Stimulated activated CD4-positive, alpha-beta T cell treated with anti-CD3 and anti-CD28 coated beads, Interleukin-1b, Interleukin-23, amount 100 ng/mL, for 24 hours (primary cell): ENCODE measurements around the gene RTF1.

Experiments used
- DNase-seq, 4 experiments: peaks; one replicate each; pipeline ENCODE4 v3.0.0-alpha.2; 2020; ENCODE audit warnings: low read depth in 4 of 4, low spot score in 1 of 4

The RTF1 gene

GRCh38 chr15:41502795-41503668, 86.1 kb downstream of the RTF1 start:
- no peak for DNase-seq

GRCh38 chr15:41503669-41504010, 86.7 kb downstream of the RTF1 start:
- no peak for DNase-seq

GRCh38 chr15:41504751-41505492, 88.0 kb downstream of the RTF1 start:
- DNase-seq, result no peak

- no peak for DNase-seq
These were observed 88.9 kb downstream of the RTF1 start for GRCh38 chr15:41505776-41506175.

GRCh38 chr15:41506796-41507341, 90.0 kb downstream of the RTF1 start:
- DNase-seq, result no peak

DNA sequence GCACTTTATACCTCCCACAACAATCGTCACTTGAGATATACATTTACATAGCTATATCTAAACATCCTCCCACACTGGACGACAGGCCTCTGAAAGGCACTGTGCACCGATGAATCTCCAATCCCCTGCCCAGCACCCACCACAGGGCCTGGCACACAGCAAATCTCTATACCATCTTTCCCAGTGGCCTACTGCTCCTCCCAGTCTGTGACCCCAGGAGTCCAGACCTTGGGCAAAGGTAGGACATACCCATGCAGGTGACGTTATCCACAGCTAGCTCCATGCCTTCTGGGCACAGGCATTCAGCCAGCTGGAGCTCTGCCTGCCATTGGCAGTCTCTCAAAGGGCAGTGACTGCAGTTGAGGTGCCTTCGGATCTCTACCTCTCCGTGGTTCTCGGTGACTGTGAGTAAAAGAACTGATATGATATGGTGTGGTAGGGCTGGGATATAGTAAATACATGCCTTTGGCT, 91.0 kb downstream of the RTF1 start:
- no peak for DNase-seq

- DNase-seq, result no peak
These were observed 93.8 kb downstream of the RTF1 start for GRCh38 chr15:41510728-41511127.

DNA sequence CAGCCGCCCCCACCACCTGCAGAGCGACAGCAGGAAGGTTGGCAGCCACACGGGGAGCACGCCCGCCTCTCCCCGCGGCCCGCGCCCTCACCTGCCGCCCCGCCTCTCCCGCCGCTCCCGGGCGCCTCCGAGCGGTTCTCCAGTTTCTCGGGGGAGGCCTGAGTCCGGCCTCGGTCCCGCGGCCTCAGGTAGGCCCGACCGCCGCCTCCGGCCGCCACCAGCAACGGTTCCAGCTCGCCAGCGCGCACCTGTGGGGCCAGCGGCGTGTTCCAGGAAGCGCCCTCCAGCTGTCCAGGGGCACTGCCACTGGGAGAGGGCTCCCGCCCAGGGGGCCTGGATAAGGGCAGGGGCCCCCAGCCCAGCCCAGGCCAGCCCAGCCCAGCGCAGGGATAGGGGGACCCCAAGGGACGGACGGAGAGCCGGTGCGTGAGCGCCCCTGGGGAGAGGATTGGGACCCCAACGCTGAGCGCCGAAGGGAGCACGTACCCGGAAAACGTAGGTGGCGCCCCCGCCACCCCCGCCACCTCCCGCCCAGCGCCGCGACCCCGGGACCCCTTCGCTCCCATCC, 94.5 kb downstream of the RTF1 start:
- DNase-seq, result no peak

DNA sequence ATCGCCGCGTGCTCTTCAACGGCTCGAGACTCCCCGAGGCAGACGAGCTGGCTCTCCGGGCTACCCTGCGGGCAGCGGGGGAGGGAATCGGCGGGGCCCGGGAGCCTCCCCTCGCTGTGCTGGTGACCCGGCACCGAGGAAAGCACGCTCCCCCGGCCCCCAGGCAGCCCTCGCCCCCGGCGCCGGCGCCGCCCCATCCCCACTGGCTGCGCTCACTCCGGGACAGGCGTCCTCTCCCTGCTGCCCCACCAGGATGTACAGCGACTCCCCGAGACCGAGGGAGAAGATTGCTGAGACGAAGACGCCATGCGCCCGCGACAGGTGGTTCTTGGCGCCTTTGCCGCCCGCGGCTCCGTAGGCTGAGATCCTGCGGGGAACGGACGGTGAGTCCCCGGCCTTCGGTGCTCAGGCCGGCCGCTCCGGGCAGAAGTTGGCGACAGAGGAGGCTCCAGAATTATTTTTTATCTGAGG, 95.0 kb downstream of the RTF1 start:
- DNase-seq, result no peak

- DNase-seq, result no peak
These were observed 95.6 kb downstream of the RTF1 start for GRCh38 chr15:41512512-41512939.

GRCh38 chr15:41512940-41513505, 96.1 kb downstream of the RTF1 start:
- no peak for DNase-seq

- no peak for DNase-seq
These were observed 96.8 kb downstream of the RTF1 start, which contains the start of gene LTK for GRCh38 chr15:41513506-41514227. LTK (minus strand) TSS chr15:41513827; CDS start chr15:41513709, 118 bp downstream.

DNA sequence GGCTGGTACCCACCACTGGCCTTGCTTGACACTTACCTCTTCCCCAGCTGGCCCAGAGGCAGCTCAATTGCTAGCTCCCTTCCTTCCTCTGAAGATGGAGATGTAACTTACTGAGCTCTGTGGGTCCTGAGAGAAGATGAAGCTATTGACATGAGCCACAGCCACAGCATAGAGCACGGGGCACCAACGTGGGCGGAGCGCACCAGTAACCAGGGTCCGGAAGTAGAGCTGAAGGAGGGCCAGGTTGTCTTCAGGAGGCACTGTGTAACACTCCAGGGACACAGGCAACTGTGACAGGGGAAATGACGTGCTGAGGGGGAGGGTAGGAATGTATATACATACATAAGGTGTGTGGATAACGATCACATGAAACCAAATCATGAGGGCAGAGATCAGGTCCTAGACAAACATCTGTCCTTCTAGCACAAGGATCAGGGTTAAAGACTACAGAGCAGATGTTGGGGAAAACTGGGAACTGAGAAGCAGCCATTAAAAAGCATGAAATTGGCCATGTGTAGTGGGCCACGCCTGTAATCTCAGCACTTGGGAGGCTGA, 101.1 kb downstream of the RTF1 start:
- no peak for DNase-seq

DNA sequence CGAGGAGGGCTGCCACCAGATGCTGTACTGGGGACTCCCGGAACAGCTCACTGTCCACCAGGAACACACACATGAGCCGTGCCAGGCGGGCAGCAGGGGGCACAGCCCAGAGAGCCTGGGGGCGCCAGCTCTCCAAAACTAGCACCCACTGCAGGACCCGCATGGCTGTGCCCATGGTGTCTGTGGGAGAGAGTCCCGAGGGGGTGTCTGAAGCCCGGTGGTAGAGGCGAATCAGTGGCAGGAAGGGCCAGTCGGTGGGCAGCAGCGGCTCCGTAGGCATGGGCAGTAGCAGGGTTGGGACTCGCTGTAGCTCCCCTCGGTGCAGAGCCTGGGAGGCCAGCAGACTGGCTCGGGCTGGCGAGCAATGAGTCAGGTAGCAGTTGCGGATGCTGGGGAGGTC, 103.7 kb downstream of the RTF1 start:
- DNase-seq, result no peak

DNA sequence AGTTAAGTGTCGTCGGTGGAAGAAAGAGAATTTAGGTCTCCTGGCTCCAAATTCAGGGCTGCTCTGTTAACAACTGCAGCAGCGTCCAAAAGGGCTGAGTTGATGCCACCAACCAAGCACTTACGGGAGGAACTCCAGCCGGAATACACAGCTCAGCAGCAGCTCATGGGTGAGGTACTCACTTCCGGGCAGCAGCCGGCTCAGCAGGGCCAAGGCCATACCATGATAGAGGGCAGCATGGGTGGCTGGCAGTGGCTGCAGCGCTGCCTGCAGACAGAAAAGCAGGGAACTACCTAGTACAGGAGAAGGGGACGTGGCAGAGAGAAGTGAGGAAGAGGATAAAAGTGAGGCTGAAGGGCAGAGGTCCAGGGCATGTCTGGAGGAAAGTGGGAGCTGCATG, 104.7 kb downstream of the RTF1 start:
- no peak for DNase-seq

DNA sequence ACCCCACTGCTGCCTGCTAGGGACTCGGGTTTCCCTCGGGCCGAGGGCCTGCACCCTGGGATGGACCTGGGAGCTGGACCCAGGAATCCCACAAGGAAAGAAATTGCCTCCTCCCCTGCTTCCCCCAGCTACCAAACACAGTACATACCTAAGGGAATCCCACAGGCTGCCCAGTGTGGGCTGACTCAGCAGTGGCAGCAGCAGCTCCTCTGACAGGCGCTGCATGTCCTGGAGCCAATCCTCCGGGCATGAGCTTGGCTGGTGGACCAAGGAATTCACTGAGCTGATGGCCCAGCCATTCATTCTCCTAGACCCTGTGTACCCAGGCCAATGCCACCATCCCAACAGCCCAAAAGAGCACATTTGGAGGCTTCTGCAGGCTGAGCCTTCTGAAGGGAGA, 106.2 kb downstream of the RTF1 start:
- DNase-seq, result no peak

- DNase-seq, result no peak
These were observed 113.6 kb downstream of the RTF1 start for GRCh38 chr15:41530363-41530956.
